ENCODE measurements around the gene IGLL1.
"Not testable (repeated sequence)": the region's sequence is repeated elsewhere in the genome, so short reads cannot be mapped to it uniquely, and the experiment has no call there.

Gene IGLL1

GRCh38 chr22:23591201-23591791 is 11.2 kb upstream of the IGLL1 start:
- peak; percentile 44 for DNase-seq

DNA sequence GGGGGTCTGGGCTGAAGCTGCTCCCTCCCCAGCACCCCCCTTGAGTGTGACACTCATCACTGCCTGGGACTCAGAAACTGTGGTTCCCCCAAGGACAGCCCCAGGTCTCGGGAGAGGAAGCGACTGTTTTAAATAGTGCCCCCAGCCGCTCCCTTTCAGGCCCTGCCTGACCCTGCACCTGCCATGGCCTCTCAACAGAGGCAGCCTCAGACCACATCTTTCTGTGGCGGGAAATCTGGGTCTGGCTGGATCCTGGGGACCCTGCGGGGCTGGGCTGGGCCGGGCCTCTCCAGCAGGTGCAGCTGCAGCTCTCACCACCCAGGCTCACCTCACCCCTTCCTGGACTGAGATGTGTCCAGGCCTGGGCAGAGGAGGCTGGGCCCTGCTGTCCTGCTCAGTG is 3.7 kb upstream of the IGLL1 start:
- DNase-seq, result no peak

DNA sequence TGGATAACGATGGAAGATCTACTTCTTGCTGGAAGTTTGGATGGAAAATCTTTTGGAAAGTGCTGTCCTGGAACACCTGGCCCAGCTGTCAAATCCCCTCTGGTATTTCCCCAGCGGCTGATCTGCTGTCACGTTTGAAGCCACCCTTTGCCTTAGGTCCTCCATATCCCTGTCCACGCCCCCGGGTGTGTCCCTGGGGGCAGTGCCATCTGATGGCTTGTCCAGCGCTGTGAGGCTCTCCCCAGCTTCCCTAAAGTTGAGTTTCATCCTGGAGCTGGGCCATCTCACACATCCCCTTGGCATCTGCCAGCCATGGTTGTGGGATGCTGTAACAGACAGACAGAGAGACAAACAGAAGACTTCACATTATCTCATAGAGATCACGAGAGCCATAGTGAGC is 3.1 kb upstream of the IGLL1 start:
- no peak for DNase-seq

- DNase-seq, result no peak
Observed at GRCh38 chr22:23581260-23581650, 1.2 kb upstream of the IGLL1 start.

- DNase-seq, result no peak
Observed at GRCh38 chr22:23580576-23581259, 628 bp upstream of the IGLL1 start.

GRCh38 chr22:23579280-23579679 is 810 bp downstream of the IGLL1 start:
- DNase-seq, result no peak

DNA sequence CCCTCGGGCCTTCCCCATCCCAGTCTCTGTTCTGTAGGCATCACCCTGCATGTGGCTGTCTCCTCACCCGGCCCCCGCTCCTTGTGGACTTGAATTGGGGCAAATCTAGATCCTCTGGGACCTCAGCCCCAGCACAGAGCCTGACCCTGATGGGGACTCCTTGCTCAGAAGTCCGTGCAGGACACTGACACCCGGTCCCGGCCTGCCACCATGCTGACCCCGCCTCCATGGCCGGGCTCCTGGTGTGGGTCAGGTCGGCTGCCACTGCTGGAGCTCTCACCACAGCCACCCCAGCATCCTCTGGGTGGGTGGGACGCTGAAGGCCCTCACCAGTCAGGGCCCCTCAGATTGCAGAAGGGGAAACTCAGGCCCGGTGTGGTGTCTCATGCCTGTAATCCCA is 1.8 kb downstream of the IGLL1 start:
- no peak for DNase-seq

- DNase-seq, result no peak
Observed at GRCh38 chr22:23576681-23577080, 3.4 kb downstream of the IGLL1 start.

GRCh38 chr22:23575601-23576000 is 4.5 kb downstream of the IGLL1 start:
- DNase-seq, result no peak

GRCh38 chr22:23574877-23575276 is 5.2 kb downstream of the IGLL1 start:
- DNase-seq, result no peak

GRCh38 chr22:23574371-23574811 is 5.7 kb downstream of the IGLL1 start:
- DNase-seq, result no peak

DNA sequence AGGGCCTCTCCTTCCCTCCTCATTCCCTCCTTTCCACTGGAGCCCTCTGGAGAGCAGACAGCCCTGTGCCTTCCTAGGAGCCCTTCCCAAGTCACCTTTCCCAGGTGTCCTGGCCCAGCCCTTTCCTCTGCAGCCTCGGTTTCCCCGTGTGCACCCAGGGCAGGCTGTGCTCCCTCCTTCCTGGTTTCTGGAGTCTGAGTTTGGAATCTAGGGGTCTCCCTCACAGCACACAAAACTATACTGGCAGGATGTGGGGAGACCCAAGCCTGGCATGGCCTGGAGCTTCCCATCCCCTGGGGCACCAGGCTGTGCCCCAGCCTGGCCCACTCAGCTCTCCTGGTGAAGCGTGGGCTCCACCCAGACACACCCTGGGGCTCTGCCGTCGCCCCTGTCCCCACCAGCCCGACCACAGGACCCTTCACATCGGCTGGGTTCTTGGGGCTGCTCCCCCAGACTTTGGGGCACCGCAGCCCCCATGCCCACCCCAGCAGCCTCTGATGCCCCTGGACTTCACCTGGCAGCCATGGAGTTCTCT is 6.3 kb downstream of the IGLL1 start:
- DNase-seq, result not testable (repeated sequence)

GRCh38 chr22:23573106-23573505 is 7.0 kb downstream of the IGLL1 start:
- DNase-seq, result not testable (repeated sequence)

GRCh38 chr22:23571486-23571885 is 8.6 kb downstream of the IGLL1 start:
- no peak for DNase-seq

DNA sequence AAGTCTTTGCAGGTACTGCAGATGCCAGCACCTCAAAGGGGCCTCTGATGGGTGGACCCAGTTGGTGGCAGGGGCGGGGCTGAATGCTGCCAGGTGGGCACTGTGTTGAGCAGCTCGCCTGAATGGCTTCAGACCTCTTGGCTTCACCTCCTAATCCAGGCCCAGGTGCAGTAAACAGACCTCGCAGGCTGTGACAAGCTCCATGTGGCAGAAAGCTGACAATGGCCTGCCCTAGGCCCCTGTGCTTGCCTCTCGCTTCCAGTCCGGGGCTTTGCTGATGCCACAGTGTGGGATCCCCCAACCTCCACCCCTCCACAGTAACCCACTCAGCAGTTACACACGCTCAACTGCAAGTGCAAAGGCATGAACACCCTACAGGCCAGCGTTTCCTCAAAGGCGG is 9.4 kb downstream of the IGLL1 start:
- no peak for DNase-seq

DNA sequence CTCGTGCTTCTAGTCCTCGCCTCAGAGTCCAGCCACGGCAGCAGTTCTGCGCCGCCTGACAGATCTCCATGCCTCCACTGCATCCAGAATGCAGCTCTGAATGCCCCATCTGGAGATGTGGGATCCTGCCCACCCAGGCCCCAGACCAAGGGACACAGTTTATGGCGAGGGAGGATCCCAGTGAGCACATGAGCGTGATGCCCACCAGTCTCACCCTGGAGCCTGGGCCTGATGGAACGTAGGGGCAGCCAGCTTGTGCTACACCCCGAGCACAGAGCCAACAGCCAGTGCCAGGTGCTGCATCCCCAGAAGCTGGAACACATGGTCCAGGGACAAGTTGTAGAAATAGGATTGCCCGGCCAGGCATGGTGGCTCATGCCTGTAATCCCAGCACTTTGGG is 10.4 kb downstream of the IGLL1 start:
- no peak for DNase-seq

DNA sequence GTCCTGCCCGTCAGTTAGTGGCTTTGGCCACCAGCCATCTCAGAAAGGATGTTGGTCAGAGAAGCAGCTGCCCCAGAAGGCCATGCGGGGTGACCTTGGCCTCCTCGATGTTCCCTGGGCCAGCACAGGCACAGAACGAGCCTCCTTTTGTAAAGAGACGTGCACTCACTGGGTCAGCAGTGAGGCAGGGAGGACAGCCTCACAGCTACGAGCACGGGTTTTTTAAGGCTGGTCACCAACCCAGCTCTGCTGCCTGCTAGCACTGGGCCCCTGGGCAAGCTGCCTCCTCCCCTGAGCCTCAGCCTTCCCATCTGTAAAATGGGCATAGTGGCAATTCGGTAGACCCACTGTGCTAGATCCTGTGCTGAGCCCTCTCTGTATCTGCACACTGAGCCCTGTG is 10.8 kb downstream of the IGLL1 start:
- no peak for DNase-seq

GRCh38 chr22:23566705-23567475 is 13.2 kb downstream of the IGLL1 start:
- DNase-seq, result no peak

GRCh38 chr22:23565915-23566704 is 14.0 kb downstream of the IGLL1 start:
- peak; percentile 23 for DNase-seq

DNA sequence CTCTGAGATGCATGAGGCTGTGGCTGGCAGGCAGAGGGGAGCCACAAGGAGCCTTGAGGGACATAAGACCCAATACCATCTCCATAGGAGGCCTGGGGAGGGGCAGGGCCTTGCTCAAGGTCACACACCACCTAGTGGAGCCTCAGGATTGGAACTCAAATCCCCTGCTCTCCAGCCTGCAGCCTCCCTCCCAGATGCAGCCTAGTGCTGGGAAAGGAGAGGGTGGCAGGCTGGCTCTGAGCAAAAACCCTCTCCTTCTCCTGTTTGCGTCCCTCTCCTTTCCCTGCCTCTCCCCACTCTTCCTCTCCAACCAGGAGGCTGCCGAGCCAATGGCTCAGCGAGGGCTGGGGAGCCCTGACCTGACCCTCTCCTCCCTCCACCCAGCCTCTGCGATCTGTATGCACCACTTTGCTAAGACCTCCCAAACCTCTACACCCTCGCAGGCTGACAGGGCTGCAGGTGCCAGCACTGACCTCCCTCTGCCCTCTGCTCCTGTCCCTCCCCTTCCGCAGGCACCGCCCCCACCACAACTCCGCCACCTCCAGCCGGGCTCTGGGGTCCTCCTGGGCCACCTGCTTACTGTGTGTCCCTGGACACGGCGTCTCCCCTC is 14.7 kb downstream of the IGLL1 start:
- peak; percentile 23 for DNase-seq

GRCh38 chr22:23564276-23564675 is 15.8 kb downstream of the IGLL1 start:
- no peak for DNase-seq

- no peak for DNase-seq
Observed at GRCh38 chr22:23563111-23563510, 17.0 kb downstream of the IGLL1 start.

DNA sequence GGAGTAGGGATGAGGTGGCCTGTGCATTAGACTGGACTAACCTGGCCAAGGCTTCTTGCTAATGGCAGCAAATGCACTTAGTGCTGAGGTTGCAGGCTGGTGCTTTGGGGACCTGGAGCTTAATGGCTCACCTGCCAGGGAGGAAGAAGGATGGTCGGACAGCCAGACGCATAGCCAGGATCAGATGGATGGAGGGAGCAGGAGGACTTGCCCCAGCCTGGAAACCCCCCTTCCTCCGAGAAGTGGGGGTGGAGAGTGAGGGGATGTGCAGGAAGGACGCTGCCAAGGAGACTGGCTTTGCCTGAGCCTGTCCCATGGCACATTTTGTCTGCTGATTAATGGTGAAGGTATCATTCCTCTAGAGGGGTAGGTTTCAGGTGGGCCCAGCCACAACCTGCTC is 17.9 kb downstream of the IGLL1 start:
- no peak for DNase-seq
